Measurements from ENCODE around the gene VDR.

DNA sequence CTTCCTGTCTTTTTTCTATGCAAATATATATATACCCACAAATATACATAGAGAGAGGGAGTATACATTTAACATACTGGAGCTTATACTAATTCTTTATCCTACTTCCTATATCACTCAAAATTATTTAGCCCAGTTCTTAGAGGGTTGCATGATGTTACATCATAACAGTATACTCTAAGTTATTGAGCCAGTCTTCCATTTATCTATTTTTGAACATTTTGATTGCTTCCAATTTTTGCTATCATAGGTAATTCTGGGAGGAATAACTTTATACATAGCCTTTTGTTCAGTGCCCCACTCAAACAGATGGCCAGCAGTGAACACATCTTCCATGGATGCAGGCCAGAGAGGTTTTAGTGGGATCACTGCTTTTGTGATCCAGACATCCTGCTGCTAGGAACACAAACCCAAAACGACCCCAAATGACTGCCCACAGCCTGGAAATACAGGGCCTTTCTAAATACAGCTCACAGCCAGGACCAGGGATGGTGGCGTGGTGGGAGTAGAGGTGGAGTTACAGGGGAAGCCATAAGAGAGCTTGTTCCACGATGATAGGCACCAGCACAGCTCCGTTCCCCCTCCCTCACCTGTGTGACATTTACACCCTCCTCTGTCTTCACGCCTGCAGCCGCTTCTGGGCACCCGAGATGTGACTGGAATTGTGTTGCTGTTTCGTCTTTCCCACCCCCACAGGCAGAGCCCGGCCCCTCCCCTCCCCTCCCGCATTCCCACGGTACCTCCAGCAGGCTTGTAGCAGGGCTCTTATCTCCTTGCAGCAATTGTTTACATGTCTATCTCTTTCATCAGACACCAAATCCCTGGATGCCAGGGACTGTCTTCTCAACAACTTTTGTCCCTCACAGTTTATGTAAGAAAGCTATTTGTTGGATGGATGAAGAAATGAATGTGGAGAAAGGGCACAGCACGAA, 54.4 kb downstream of the VDR start:
- TF ChIP-seq YY1 (IDR thresholded peaks at IDR 0.05; ENCODE audit: insufficient read depth, insufficient read length) = no peak
- no peak for TF ChIP-seq ZNF274 (IDR thresholded peaks at IDR 0.05; ENCODE audit: low read depth, low read length)
- no peak for TF ChIP-seq SUZ12 (IDR thresholded peaks at IDR 0.05; ENCODE audit: extremely low read depth, insufficient read depth, insufficient read length)

All from NT2/D1 (cell line).